ENCODE data around the gene GFOD1.
A peak's percentile ranks its signal among the peaks of the same experiment; 100 is the strongest.
"Not testable (repeated sequence)": the region's sequence is repeated elsewhere in the genome, so short reads cannot be mapped to it uniquely, and the experiment has no call there.

GFOD1 gene

GRCh38 chr6:13463941-13464340 lies 23.5 kb downstream of the GFOD1 start:
- DNase-seq: no peak

- no peak for DNase-seq
Observed at GRCh38 chr6:13463328-13463717, 24.1 kb downstream of the GFOD1 start.

- no peak for DNase-seq
Observed at GRCh38 chr6:13462458-13463327, 24.7 kb downstream of the GFOD1 start.

GRCh38 chr6:13461805-13462204 lies 25.6 kb downstream of the GFOD1 start:
- no peak for DNase-seq

- no peak for DNase-seq
Observed at GRCh38 chr6:13461307-13461706, 26.1 kb downstream of the GFOD1 start.

- DNase-seq: not testable (repeated sequence)
Observed at GRCh38 chr6:13460289-13460688, 27.1 kb downstream of the GFOD1 start.

GRCh38 chr6:13457577-13457976 lies 29.8 kb downstream of the GFOD1 start:
- DNase-seq: no peak

GRCh38 chr6:13455552-13455966 lies 31.8 kb downstream of the GFOD1 start:
- no peak for DNase-seq

GRCh38 chr6:13454286-13455221 lies 32.8 kb downstream of the GFOD1 start:
- peak; percentile 56 for DNase-seq

GRCh38 chr6:13453771-13454251 lies 33.6 kb downstream of the GFOD1 start:
- DNase-seq: no peak

GRCh38 chr6:13453153-13453552 lies 34.2 kb downstream of the GFOD1 start:
- no peak for DNase-seq

- DNase-seq: no peak
Observed at GRCh38 chr6:13452346-13453117, 34.9 kb downstream of the GFOD1 start.

- no peak for DNase-seq
Observed at GRCh38 chr6:13451181-13451895, 36.1 kb downstream of the GFOD1 start.

- DNase-seq: no peak
Observed at GRCh38 chr6:13450628-13451027, 36.8 kb downstream of the GFOD1 start.

GRCh38 chr6:13447949-13448724 lies 39.3 kb downstream of the GFOD1 start:
- DNase-seq: no peak

GRCh38 chr6:13446381-13446780 lies 41.0 kb downstream of the GFOD1 start:
- no peak for DNase-seq

GRCh38 chr6:13445744-13446115 lies 41.7 kb downstream of the GFOD1 start:
- no peak for DNase-seq

- DNase-seq: no peak
Observed at GRCh38 chr6:13445005-13445743, 42.2 kb downstream of the GFOD1 start.

GRCh38 chr6:13444604-13445003 lies 42.8 kb downstream of the GFOD1 start:
- no peak for DNase-seq

GRCh38 chr6:13443978-13444377 lies 43.4 kb downstream of the GFOD1 start:
- DNase-seq: not testable (repeated sequence)

- DNase-seq: no peak
Observed at GRCh38 chr6:13441778-13442177, 45.6 kb downstream of the GFOD1 start.
